HCT116 (cell line): ENCODE results near the gene CPT1A. TPM values are rescaled to one million over a fixed set of nuclear protein-coding genes. Genes with fewer than 3 reads are reported as not detected.

Experiments
- ATAC-seq: fragments of 200-7000 bp; cut with Tn5 transposase; 2 replicates; pipeline ENCODE4 v1.9.1; 2020; ENCODE audit warnings: mild to moderate bottlenecking, moderate library complexity
- BruUV-seq: library from RNA; stranded (reverse); fragments of 400-500 nt; replicated peaks from 2 replicates; lab custom pipeline; 2021; lab: Mats Ljungman, UMichigan
- CTCF ChIA-PET: fragments of 300-600 bp; sonication (Branson Sonifier 250); formaldehyde crosslinking; loops from one replicate; lab custom pipeline; 2021; ENCODE audit warnings: antibody characterized with exemption; lab: Charles Lee
- POLR2A ChIA-PET: fragments of 300-600, 350-600 bp; sonication (Branson Sonifier 250); formaldehyde crosslinking; loops from one replicate; lab custom pipeline; 2021; ENCODE audit warnings: antibody characterized with exemption; lab: Charles Lee
- RAD21 ChIA-PET, 2 experiments: fragments of 300-600 bp; sonication (Branson Sonifier 250); formaldehyde crosslinking; loops; one replicate each; lab custom pipeline; 2023; ENCODE audit warnings: low total read pairs in 2 of 2; ENCODE audit not compliant: uncharacterized antibody in 2 of 2, unreplicated experiment in 2 of 2, low non-redundant PET in 1 of 2; lab: Charles Lee
- DNase-seq: peaks from one replicate; pipeline ENCODE4 v3.0.0-alpha.2; 2010; ENCODE audit warnings: low read depth, low spot score
- H2AFZ ChIP-seq: fragments of 200-600 bp; shearing (Covaris generic), sonication (generic); 2 replicates; pipeline ENCODE4 v1.6.1; 2017; ENCODE audit warnings: low read depth, mixed run types, mixed read lengths, antibody characterized with exemption, low read length; ENCODE audit not compliant: poor library complexity, severe bottlenecking
- H3K27ac ChIP-seq: 2 replicates; pipeline ENCODE4 v1.5.1; 2012; ENCODE audit warnings: low read depth, low read length
- H3K27me3 ChIP-seq: fragments of 200-600 bp; sonication (generic); 2 replicates; pipeline ENCODE4 v1.6.1; 2016; ENCODE audit warnings: mixed run types, low read length, mixed read lengths; ENCODE audit not compliant: insufficient read depth
- H3K36me3 ChIP-seq, 2 experiments: fragments of 200-500 bp in 1 of 2; fragments of 200-600 bp in 1 of 2; sonication (Bioruptor generic) in 1 of 2; sonication (generic) in 1 of 2; 2 replicates each; pipeline versions ENCODE4 v1.5.1 to v1.6.1; 2014 to 2016; ENCODE audit warnings: low read length in 2 of 2, inconsistent platforms in 1 of 2, mixed read lengths in 1 of 2, mixed run types in 1 of 2; ENCODE audit not compliant: insufficient read depth in 2 of 2, control insufficient read depth in 1 of 2
- H3K4me1 ChIP-seq, 2 experiments: fragments of 200-600 bp in 1 of 2; sonication (generic) in 1 of 2; 2 replicates each; pipeline versions ENCODE4 v1.5.1 to v1.6.1; 2012 to 2017; ENCODE audit warnings: low read length in 2 of 2, inconsistent platforms in 1 of 2, mild to moderate bottlenecking in 1 of 2, mixed read lengths in 1 of 2, mixed run types in 1 of 2, moderate library complexity in 1 of 2; ENCODE audit not compliant: insufficient read depth in 2 of 2, control insufficient read depth in 1 of 2
- H3K4me2 ChIP-seq: fragments of 200-600 bp; sonication (generic); 2 replicates; pipeline ENCODE4 v1.6.1; 2017; ENCODE audit warnings: mixed run types, low read length, mixed read lengths
- H3K4me3 ChIP-seq, 2 experiments: fragments of 200-600 bp in 1 of 2; sonication (generic) in 1 of 2; replicated peaks in 1 of 2; 2 replicates each; pipeline ENCODE4 v1.5.1; 2011 to 2016; ENCODE audit warnings: low read length in 2 of 2, control low read depth in 1 of 2, low read depth in 1 of 2, mild to moderate bottlenecking in 1 of 2, mixed read lengths in 1 of 2, mixed run types in 1 of 2
- H3K79me2 ChIP-seq: fragments of 200-600 bp; sonication (generic); 2 replicates; pipeline ENCODE4 v1.6.1; 2017; ENCODE audit warnings: mild to moderate bottlenecking, mixed run types, low read length, moderate library complexity, mixed read lengths; ENCODE audit not compliant: insufficient read depth
- H3K9ac ChIP-seq: fragments of 200-600 bp; sonication (generic); 2 replicates; pipeline ENCODE4 v1.6.1; 2016; ENCODE audit warnings: low read length, mixed read lengths
- H3K9me2 ChIP-seq: fragments of 200-600 bp; sonication (generic), shearing (Covaris generic); 2 replicates; pipeline ENCODE4 v1.6.1; 2017; ENCODE audit warnings: mixed run types, mild to moderate bottlenecking, moderate library complexity; ENCODE audit not compliant: insufficient read depth
- H3K9me3 ChIP-seq, 2 experiments: fragments of 200-500 bp in 1 of 2; fragments of 200-600 bp in 1 of 2; sonication (Bioruptor generic) in 1 of 2; sonication (generic) in 1 of 2; 2 replicates each; pipeline ENCODE4 v1.6.1; 2014 to 2017; ENCODE audit warnings: low read length in 2 of 2, mixed read lengths in 2 of 2, inconsistent platforms in 1 of 2, low read depth in 1 of 2, mild to moderate bottlenecking in 1 of 2, mixed run types in 1 of 2, moderate library complexity in 1 of 2; ENCODE audit not compliant: control insufficient read depth in 1 of 2, insufficient read depth in 1 of 2
- H4K20me1 ChIP-seq: fragments of 200-600 bp; sonication (generic), shearing (Covaris generic); 2 replicates; pipeline ENCODE4 v1.6.1; 2017; ENCODE audit warnings: mixed run types, mild to moderate bottlenecking, moderate library complexity; ENCODE audit not compliant: insufficient read depth
- CBX3 ChIP-seq: IDR thresholded peaks from 2 replicates; pipeline ENCODE4 v1.6.1; 2012; ENCODE audit warnings: low read depth
- CEBPB ChIP-seq: IDR thresholded peaks from 2 replicates; pipeline ENCODE4 v1.6.1; 2012; ENCODE audit warnings: low read depth
- EGR1 ChIP-seq: IDR thresholded peaks from 2 replicates; pipeline ENCODE4 v1.6.1; 2012; ENCODE audit warnings: low read depth
- ELF1 ChIP-seq: IDR thresholded peaks from 2 replicates; pipeline ENCODE4 v1.6.1; 2012; ENCODE audit warnings: low read depth, borderline replicate concordance
- JUND ChIP-seq: IDR thresholded peaks from 2 replicates; pipeline ENCODE4 v1.6.1; 2012
- RAD21 ChIP-seq: IDR thresholded peaks from 2 replicates; pipeline ENCODE4 v1.6.1; 2012; ENCODE audit warnings: low read depth, mild to moderate bottlenecking
- REST ChIP-seq: IDR thresholded peaks from 2 replicates; pipeline ENCODE4 v1.6.1; 2012; ENCODE audit warnings: low read depth
- SRF ChIP-seq: IDR thresholded peaks from 2 replicates; pipeline ENCODE4 v1.6.1; 2012; ENCODE audit warnings: low read depth
- TCF7L2 ChIP-seq: IDR thresholded peaks from 2 replicates; pipeline ENCODE4 v1.7.0; 2011; ENCODE audit warnings: borderline replicate concordance, inconsistent platforms; ENCODE audit not compliant: insufficient read depth, insufficient read length; ENCODE audit errors: extremely low read depth
- ZBTB33 ChIP-seq: IDR thresholded peaks from 2 replicates; pipeline ENCODE4 v1.6.1; 2011; ENCODE audit warnings: mild to moderate bottlenecking, low read length, moderate library complexity; ENCODE audit not compliant: insufficient replicate concordance; ENCODE audit errors: extremely low read depth
- ZFX ChIP-seq: fragments of 450-650 bp; IDR thresholded peaks from 2 replicates; pipeline ENCODE4 v1.6.1; 2017
- intact Hi-C: fragments of 100-400 bp; cut with micrococcal nuclease; formaldehyde crosslinking; loops from 2 replicates; pipeline ENCODE4 v1.10.0; 2022
- total RNA-seq: library from RNA; stranded (reverse); gene quantifications from one replicate; pipeline ENCODE4 v1.2.1, GENCODE V29; 2021; ENCODE audit not compliant: unreplicated experiment

CPT1A gene
- total RNA-seq, 1 experiment from 2014 or later: 54.4 TPM

- RAD21 ChIA-PET: no interaction called here
- POLR2A ChIA-PET: no interaction called here
- Histone ChIP-seq H3K9ac (no peak overlapping the region), H3K9me2 (no peaks in the 10 kb centered on the region), H3K27me3 (no peaks in the 10 kb centered on the region), H3K4me3 (no peak overlapping the region), H3K4me2 (no peak overlapping the region), H3K27ac (no peak overlapping the region), H3K79me2 (no peaks in the 10 kb centered on the region), H3K4me1 (peaks cover 0 to 6% of the 10 kb centered on the region in 2 experiments; a peak in 1 of 4 replicates), H4K20me1 (no peaks in the 10 kb centered on the region), H2AFZ (no peak overlapping the region), H3K9me3 (no peaks in the 10 kb centered on the region), H3K36me3 (peaks cover 3% of the 10 kb centered on the region in 2 experiments; a peak in 2 of 4 replicates)
- CTCF ChIA-PET: no interaction called here
- ATAC-seq (no peak), DNase-seq (no peak)
- intact Hi-C loops: no loop called here
- no TSS peak for BruUV-seq
- no peak for TF ChIP-seq EGR1
- TF ChIP-seq ELF1: no peak
- no peak for TF ChIP-seq JUND
- TF ChIP-seq RAD21: no peak
Measured at GRCh38 chr11:68809506-68809905, 32.2 kb downstream of the CPT1A start.

- ChIA-PET CTCF (no interaction called here), POLR2A (no interaction called here), RAD21 (no interaction called here)
- Histone ChIP-seq H2AFZ (no peak overlapping the region), H3K9me3 (no peaks in the 10 kb centered on the region), H4K20me1 (no peaks in the 10 kb centered on the region), H3K79me2 (no peaks in the 10 kb centered on the region), H3K27me3 (no peaks in the 10 kb centered on the region), H3K4me3 (no peak overlapping the region), H3K27ac (no peak overlapping the region), H3K4me2 (no peak overlapping the region), H3K36me3 (peaks cover 3% of the 10 kb centered on the region in 2 experiments; a peak in 2 of 4 replicates), H3K4me1 (peaks cover 0 to 6% of the 10 kb centered on the region in 2 experiments; a peak in 1 of 4 replicates), H3K9me2 (no peaks in the 10 kb centered on the region), H3K9ac (no peak overlapping the region)
- intact Hi-C loops: no loop called here
- no peak for DNase-seq
- no peak for TF ChIP-seq REST
- no peak for TF ChIP-seq CBX3
- TF ChIP-seq TCF7L2: no peak
- no peak for TF ChIP-seq ZFX
- TF ChIP-seq ZBTB33: no peak
- no peak for TF ChIP-seq SRF
- TF ChIP-seq CEBPB: no peak
- no peak for ATAC-seq
- BruUV-seq: no TSS peak
Measured at GRCh38 chr11:68808787-68809186, 32.9 kb downstream of the CPT1A start.
